SKM-1 treated with dmso at 0.1 percent for 144 hours (cell line): Measurements from ENCODE around the gene TFEC.

Source experiments
- DNase-seq: peaks from one replicate; lab custom pipeline; 2025; ENCODE audit not compliant: unreplicated experiment; lab: John Stamatoyannopoulos, UW

TFEC gene

GRCh38 chr7:115995701-115996100 lies 34.9 kb downstream of the TFEC start:
- no peak for DNase-seq

- no peak for DNase-seq
Observed at GRCh38 chr7:115988401-115988800, 42.2 kb downstream of the TFEC start.

DNA sequence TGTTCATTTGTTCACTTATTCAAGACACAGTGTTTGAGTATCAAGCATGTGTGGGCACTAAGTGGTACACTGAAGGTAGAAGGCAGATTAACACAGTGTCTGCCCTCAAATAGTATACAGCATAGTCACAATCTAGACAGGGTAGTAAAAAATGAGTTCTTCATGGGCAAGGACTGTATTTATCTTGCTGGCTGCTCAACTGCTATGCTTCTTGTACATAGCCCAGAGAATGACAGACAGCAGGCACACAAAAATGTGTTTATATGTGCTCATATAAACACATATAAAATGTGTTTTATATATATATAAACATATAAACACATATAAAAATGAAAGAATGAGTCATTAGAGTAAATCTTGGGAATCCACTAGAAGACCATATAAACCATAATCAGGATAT lies 43.1 kb downstream of the TFEC start:
- DNase-seq, result no peak

GRCh38 chr7:115984105-115984504 lies 46.5 kb downstream of the TFEC start:
- no peak for DNase-seq

DNA sequence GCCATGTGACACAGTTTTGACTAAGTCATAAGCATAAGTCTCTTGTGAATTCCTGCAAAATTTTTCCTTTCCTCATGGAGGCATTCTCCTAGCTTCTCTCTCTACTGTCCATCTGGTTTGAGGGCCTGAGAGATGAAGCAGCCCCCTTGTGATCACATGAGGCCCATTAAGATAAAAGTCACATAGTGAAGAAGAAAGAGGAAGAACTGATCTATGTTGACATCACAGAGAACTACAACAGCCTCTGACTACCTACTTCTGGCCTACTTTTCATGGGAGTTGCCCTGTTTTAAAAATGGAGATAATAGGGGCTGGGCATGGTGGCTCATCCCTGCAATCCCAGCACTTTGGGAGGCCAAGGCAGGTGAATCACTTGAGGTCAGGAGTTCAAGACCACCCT lies 50.4 kb downstream of the TFEC start:
- DNase-seq, result no peak

DNA sequence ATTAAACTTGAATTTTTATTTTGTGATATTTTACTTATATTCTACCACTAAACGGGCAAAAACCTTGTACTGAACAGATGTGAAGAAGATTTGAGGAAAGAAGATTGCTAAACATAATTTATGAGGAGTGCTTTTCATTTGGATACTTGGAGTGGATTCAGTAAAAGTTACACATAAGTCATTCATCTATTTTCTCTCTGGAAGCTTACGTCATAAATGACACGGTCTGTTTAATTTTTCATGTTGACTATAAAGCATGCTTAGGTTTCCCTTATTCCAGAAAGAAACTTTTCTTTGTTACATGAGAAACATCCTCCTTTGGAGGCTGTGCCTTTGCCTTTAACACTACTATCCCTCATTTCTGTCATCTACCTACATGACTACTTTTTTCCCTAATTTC lies 53.9 kb downstream of the TFEC start:
- no peak for DNase-seq

DNA sequence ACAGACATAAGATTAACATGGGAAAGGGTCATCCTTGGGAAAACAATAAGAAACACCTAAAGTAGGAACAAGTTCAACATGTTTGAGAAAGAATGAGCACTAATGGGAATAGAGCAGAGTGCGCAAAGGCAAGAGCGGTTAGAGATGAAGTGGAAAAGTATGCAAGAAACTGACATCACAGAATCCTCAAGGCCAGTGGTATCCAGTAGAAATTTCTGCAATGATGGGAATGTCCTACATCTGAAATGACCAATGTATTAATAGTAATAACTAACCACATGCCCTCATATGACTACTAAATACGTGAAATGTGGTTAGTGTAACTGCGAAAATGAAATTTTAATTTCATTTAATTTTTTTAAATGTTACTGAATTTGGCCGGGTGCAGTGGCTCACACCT lies 54.8 kb downstream of the TFEC start:
- DNase-seq, result no peak

- DNase-seq, result no peak
Observed at GRCh38 chr7:115973406-115973805, 57.2 kb downstream of the TFEC start.

GRCh38 chr7:115971506-115971905 lies 59.1 kb downstream of the TFEC start:
- no peak for DNase-seq

DNA sequence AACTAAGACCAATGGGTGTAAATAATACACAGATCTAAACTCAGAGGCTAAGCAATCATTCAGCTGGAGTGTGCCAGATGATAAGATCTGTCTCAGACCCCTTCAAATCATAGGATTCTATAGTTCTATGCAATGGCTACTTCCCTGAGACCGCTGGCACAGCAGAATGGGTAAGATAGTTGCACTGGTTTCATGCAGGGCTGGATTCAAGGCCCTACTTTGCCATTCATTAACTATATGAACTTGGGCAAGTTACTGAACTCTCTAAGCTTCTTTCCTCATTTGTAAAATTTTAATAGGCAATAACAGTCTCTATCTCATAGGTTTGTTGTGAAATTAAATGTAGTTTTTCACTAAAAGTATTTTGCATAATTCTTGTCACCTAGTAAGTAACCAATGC lies 62.0 kb downstream of the TFEC start:
- no peak for DNase-seq

DNA sequence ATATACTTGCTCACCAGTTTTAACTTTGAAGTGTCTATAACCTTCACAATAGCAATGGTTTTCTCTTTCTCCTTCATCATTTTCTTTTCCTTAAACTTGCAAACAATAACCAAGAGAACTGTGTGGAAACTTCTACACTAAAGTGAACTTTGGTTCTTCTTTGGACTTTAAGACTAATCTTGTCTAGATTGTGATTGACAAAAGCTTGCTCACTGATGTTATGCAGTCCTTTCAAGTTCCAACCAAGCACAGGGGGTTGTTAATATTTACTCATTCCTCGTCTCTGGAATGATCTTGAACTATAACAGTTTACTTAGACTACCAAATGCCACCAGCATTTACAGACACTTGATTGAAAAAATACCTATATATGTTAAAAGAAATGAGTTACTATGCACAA lies 62.4 kb downstream of the TFEC start:
- DNase-seq, result no peak

- DNase-seq, result peak; percentile 1
Observed at GRCh38 chr7:115965796-115966475, 64.6 kb downstream of the TFEC start.

DNA sequence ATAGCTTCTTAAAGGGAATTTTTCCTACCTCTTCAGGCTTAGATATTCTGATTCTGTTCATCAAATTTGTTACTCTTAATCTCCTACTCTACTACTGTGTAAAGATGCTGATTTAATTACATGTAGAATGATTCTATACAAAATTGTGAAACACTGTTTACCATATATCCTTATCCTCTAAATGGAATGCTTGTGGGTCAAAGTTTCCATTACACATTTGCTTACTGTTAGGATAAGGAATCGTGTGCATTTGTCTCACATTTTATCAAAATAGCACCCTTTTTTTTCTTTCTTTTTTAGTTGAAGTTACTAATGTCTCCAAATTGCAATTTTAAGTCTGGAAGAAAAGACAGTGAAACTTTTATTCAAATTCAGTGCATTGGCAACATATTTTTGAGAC lies 65.3 kb downstream of the TFEC start:
- DNase-seq, result no peak

- no peak for DNase-seq
Observed at GRCh38 chr7:115964799-115965198, 65.8 kb downstream of the TFEC start.

GRCh38 chr7:115962340-115962739 lies 68.2 kb downstream of the TFEC start:
- no peak for DNase-seq

- no peak for DNase-seq
Observed at GRCh38 chr7:115953592-115954255, 76.8 kb downstream of the TFEC start.

GRCh38 chr7:115952832-115953231 lies 77.7 kb downstream of the TFEC start:
- DNase-seq, result no peak

- DNase-seq, result no peak
Observed at GRCh38 chr7:115951547-115951946, 79.0 kb downstream of the TFEC start.

DNA sequence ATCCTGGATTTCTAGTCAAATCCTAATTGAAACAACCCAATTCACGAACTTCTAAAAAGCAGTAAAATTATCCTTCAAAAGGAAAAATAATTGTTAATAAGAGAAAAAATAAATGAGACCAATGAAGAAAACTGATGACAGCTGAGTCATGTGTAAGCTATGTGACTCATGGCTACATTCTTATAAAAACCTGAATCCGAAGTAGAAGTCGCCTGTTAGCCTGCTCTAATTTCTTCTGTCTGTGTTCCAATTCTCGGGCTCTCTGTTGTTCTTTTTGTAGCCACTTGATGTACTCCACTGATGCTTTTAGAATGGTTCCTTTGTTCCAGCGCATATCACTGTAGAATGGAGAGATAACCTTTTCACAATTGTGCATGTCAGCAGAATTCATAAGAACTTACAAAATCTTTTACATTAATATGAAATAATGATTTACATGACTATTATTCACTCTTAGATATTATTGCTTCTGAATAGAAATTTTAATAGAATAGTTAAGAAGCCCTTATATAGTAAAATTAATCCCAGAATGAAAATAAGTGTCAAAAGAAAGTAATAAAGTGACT lies 88.8 kb downstream of the TFEC start:
- DNase-seq, result no peak

GRCh38 chr7:115940460-115941060 lies 90.0 kb downstream of the TFEC start:
- DNase-seq, result peak; percentile 3

DNA sequence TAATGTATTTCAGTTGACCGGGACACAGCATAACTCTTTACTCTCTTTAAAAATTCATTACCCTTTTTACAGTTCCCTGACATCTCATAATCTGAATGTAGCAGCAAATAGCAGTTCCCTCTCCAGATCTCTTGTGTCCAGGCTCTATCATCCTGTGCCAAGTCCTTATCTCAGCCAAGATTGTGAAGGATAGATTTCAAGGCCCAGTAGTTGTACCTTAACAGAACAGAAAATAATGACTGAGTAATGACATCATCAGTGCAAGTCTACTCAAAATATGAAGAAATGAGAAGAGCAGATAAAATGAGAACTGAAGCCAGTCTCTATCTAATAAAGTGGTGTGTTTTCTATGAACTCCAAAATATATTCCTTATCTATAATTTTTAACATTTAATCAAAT lies 92.6 kb downstream of the TFEC start:
- no peak for DNase-seq

DNA sequence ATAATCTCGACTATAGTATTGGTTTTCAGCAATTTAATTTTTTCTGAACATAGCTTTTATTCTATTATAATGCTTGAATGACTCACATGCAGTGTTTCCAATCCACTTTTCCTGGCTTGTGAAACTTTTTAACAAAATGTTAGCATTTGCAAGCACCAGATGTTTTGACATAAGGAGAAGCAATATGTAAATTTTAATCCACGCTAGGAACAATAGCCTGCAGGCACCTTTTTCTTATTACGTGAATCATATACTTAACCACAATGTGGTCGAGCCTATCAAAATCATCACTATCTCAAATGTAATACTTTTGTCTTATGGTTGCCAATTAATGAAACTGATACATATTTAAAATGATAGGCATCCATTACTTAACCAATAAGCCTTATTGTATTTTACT lies 97.1 kb downstream of the TFEC start:
- DNase-seq, result no peak
